NK-92 (cell line): Measurements from ENCODE around the gene TTC33.

Source experiments
- DNase-seq: peaks from one replicate; lab custom pipeline; 2025; ENCODE audit not compliant: unreplicated experiment; lab: John Stamatoyannopoulos, UW

Gene TTC33

GRCh38 chr5:40486437-40487275 is 269.1 kb downstream of the TTC33 start:
- DNase-seq = no peak

GRCh38 chr5:40485021-40485998 is 270.5 kb downstream of the TTC33 start:
- DNase-seq = no peak

GRCh38 chr5:40484495-40484894 is 271.3 kb downstream of the TTC33 start:
- no peak for DNase-seq

GRCh38 chr5:40483316-40483715 is 272.4 kb downstream of the TTC33 start:
- no peak for DNase-seq

- no peak for DNase-seq
Measured at GRCh38 chr5:40481241-40481640, 274.5 kb downstream of the TTC33 start.

- DNase-seq = no peak
Measured at GRCh38 chr5:40480392-40480791, 275.4 kb downstream of the TTC33 start.

GRCh38 chr5:40479939-40480338 is 275.8 kb downstream of the TTC33 start:
- DNase-seq = no peak

GRCh38 chr5:40478766-40479165 is 277.0 kb downstream of the TTC33 start:
- DNase-seq = no peak

GRCh38 chr5:40477856-40478546 is 277.8 kb downstream of the TTC33 start:
- no peak for DNase-seq

- no peak for DNase-seq
Measured at GRCh38 chr5:40475561-40475960, 280.2 kb downstream of the TTC33 start.

- no peak for DNase-seq
Measured at GRCh38 chr5:40474250-40474649, 281.5 kb downstream of the TTC33 start.

- DNase-seq = no peak
Measured at GRCh38 chr5:40465416-40465815, 290.3 kb downstream of the TTC33 start.

- DNase-seq = no peak
Measured at GRCh38 chr5:40464511-40464910, 291.2 kb downstream of the TTC33 start.
